GM21423 (cell line): ENCODE results near the gene ABCD4.
A peak's percentile ranks its signal among the peaks of the same experiment; 100 is the strongest.

ENCODE experiments used
- ATAC-seq: cut with Tn5 transposase; IDR thresholded peaks from one replicate; pipeline ENCODE4 v1.9.1; 2021; ENCODE audit warnings: mild to moderate bottlenecking, moderate library complexity; ENCODE audit not compliant: unreplicated experiment

ABCD4 gene

GRCh38 chr14:74260525-74261233 is 42.1 kb downstream of the ABCD4 start:
- ATAC-seq = no peak

DNA sequence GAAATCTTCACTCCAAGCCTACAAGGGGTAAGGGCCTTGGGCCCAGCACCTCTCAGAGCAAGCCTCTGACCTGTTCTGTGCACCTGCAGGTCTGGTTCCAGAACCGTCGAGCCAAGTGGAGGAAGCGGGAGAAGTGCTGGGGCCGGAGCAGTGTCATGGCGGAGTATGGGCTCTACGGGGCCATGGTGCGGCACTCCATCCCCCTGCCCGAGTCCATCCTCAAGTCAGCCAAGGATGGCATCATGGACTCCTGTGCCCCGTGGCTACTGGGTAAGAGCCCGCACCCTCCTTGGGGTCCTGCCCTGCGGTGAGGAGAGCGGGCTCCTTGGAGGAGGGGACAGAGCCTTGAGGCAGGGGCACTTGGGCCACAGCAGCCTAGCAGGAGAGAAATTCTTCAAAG is 43.2 kb downstream of the ABCD4 start:
- no peak for ATAC-seq

DNA sequence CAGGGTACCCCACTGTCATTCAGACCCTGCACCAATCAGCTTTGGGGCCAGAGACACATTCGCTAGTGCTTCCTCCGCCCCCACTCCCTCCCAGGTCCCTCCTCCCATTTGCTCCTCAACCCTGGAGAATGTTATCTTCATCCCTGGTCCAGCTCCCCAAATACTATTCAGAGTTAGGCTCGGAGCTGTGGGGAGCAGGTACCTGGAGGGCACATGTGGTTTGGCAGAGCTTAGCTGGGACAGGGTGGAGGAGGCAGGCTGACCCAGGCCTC is 44.0 kb downstream of the ABCD4 start:
- ATAC-seq = no peak

DNA sequence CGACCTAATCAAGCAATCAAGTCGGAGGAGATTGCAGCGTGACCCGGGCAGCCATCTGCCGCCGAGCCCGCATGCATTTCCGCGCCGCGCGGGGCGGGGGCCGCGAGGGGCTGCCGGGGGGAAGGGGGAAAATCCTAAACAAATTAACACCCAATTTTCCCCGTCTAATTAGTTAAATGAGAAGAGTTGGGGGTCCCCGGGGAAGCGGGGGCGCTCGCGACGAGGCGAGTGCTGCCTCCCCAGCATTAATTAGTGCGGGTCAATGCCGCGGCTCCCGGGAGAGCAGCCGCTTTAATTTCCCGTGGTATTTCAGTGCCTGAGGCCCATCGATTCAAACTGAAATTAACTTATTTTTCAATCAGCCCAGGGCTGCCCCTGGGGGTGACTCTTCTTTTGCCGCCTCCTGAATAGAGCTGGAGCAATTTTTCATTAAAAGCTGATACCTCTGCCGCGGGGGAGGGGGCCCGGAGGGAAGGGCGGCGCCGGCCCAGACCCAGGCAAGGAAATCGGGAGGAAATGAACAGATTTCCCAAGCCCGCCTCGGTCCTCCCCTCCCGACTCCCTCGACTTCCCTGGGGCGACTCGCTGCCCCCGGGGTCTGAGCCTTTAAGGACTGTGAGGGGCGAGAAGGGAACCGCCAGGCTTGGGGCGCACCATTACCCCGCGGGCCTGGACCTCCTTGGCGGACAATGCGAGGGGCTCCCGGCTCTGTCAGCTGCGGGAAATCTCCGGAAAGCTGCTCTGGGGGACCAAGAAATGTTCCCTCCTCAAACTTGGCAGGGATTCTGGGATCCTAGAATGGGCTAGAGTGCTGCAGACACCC is 44.6 kb downstream of the ABCD4 start:
- no peak for ATAC-seq

- ATAC-seq = peak; percentile 67
These were observed 45.4 kb downstream of the ABCD4 start for GRCh38 chr14:74257078-74257940.

GRCh38 chr14:74255281-74255680 is 47.5 kb downstream of the ABCD4 start:
- no peak for ATAC-seq

DNA sequence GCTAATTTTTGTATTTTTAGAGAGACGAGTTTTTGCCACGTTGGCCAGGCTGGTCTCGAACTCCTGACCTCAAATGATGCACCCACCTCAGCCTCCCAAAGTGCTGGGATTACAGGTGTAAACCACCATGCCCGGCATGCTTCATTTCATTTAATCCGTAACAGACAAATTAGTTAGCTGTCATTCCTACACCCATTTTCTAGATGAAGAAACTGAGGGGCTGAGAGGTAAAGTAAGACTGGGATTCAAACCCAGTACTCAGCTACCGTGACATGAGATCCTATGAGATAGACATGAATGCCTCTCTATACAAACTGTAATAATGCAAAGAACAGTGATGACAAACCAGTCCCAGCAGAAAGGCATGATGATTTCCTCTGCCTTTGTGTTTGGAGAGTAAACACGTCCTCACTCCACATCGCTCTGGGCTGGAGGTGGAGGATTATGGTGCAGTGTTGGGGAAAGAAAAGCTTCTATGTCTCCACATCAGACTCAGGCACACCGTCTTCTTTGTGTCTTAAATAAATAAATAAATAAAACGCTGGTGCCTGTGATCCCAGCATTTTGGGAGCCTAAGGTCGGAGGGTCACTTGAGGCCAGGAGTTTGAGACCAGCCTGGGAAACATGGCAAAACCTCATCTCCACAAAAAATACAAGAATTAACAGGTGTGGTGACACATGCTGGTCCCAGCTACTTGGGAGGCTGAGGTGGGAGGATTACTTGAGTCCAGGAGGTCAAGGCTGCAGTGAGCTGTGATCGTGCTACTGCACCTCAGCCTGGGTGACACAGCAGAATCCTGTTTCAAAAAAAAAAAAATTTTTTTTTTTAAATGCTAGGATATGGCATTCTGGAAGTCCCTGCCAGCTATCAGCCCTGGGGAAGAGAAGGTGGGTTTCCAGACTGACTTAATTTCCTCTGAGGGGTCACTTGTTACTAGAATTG is 53.0 kb downstream of the ABCD4 start:
- no peak for ATAC-seq

- ATAC-seq = no peak
These were observed 54.7 kb downstream of the ABCD4 start for GRCh38 chr14:74248017-74248416.

GRCh38 chr14:74246542-74246941 is 56.2 kb downstream of the ABCD4 start:
- ATAC-seq = no peak

GRCh38 chr14:74245292-74245691 is 57.4 kb downstream of the ABCD4 start:
- no peak for ATAC-seq

- no peak for ATAC-seq
These were observed 58.6 kb downstream of the ABCD4 start for GRCh38 chr14:74244115-74244514.

- no peak for ATAC-seq
These were observed 59.7 kb downstream of the ABCD4 start for GRCh38 chr14:74243051-74243450.

DNA sequence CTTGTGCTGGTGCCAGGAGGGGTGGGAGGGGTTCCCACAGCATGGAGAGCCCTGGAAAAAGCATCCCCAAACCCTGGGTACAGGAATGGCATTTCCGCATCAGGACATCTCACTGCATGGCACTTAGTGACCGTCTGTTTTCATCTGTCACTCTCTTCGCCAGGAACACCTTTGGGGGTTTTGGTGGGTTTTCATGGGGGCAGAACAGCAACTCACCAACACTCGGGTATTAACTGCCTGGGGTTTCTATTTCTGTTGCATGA is 60.0 kb downstream of the ABCD4 start:
- ATAC-seq = no peak

GRCh38 chr14:74242021-74242779 is 60.5 kb downstream of the ABCD4 start:
- no peak for ATAC-seq

DNA sequence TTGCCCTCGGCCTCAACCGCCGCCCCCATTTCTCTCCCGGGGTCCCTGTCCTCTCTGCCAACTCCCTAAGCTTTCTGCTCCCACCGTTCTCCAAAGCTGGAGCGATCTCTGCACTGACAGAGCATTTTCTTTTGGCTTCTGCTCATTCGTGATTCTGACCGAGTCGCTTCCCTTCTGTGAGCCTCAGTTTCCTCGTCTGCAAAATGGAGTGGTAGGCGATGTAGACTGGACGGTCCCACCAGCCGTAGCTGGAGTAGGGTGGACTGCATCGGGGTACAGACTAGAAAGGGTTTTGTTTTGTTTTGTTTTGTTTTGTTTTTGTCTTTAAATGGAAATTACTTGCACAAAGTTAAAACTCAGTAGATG is 61.1 kb downstream of the ABCD4 start:
- no peak for ATAC-seq

DNA sequence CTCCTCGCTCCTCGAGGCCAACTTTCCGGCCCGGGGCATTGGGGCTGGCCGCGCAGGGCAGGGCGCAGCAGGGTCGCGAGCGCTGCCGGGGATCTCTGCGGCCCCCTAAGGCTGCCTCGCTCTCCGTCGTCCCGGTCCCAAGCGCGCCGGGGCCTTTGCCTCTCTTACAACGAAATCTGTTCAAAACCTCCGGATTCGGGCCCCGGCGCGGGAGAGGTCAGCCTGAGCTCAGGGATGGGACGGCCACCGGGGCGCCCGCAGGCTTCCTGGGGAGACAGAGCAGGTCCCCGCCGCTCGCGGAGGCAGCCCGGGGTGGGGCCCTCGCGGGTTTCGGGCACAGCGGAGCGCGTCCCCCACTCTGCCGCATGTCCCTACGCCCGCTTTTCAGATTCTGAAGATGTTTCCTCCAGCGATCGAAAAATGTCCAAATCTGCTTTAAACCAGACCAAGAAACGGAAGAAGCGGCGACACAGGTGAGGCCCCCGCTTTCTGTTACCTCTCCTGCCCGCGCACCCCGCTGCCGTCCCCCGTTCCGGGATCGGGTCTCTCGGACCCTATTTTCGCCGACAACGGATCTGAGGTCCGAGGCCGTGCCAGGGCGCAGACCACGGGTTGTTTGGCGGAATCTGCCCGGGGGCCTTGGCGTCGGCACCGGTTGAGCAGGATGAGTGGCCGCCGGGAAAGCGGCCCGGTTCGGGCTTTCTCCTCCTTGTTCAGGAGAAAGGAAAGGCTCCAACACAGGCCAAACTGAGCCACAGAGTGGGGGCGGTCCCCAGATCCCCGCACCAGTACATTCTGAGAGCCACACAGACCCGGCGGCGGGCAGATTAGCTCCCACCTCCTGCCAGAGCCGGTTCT is 61.7 kb downstream of the ABCD4 start:
- ATAC-seq = no peak

DNA sequence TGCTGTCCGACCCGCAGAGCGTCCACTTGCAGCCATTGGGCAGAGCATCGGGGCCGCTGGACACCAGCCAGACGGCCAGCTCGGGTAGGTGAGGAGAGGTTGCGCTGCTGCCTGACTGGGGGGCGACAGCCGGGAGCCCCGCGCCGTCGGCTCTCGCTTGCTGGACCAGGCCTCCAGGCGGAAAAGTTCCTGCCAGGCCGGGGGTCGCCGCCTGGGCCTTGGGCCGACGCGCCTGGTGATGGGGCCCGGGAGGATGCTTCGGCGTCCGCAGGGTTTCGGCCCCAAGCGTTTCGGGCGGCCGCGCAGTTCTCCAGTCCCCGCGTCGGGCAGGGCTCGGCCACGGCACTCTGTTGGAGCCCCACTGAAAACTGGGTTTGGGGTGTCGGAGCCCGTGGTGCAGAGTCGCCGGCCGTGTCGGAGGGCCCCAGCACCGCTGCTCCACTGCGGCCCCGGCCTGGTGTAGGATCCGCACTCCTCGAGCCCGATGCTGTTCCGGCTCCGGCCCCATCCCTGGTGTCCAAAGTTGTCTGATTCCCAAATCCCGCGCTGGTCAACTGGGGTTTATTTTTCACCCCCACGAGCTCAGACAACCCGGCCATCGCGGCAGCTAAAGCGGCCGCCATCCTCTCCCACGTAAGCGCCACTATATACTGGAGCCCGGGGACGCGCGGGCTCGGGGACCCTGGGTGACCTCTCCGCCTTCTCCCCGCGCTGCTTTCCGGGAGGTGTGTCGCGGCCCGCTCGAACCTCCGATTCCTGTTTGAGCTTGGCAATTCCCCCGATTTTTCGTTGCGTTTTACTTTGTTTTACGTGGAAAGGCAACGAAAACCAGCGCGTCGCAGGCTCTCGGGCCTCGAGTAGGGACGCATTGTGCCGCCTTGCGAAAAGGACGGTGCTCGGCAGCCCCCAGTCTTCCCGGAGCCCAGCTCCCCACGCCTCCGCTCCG is 62.6 kb downstream of the ABCD4 start:
- ATAC-seq = no peak
